Suprapubic skin (tissue), 3 donors: ENCODE data around the gene SIK3.

Source experiments
- POLR2A ChIP-seq, 2 donors: fragments of 450-650 bp; IDR thresholded peaks; one replicate each; pipeline ENCODE4 v1.6.1; 2017; ENCODE audit warnings: antibody characterized with exemption in 2 of 2, mild to moderate bottlenecking in 2 of 2, moderate library complexity in 2 of 2
- TF ChIP-seq, protein P1 (sequence below), 2 donors: fragments of 200-600 bp in 1 of 2; fragments of 450-650 bp in 1 of 2; sonication (generic) in 1 of 2; IDR thresholded peaks; one replicate each; pipeline ENCODE4 v1.5.1; 2016 to 2019; ENCODE audit warnings: antibody characterized with exemption in 2 of 2, mild to moderate bottlenecking in 1 of 2, moderate library complexity in 1 of 2

GRCh38 chr11:116843661-116844060 lies 254.6 kb downstream of the SIK3 start:
- TF ChIP-seq, protein P1, sequence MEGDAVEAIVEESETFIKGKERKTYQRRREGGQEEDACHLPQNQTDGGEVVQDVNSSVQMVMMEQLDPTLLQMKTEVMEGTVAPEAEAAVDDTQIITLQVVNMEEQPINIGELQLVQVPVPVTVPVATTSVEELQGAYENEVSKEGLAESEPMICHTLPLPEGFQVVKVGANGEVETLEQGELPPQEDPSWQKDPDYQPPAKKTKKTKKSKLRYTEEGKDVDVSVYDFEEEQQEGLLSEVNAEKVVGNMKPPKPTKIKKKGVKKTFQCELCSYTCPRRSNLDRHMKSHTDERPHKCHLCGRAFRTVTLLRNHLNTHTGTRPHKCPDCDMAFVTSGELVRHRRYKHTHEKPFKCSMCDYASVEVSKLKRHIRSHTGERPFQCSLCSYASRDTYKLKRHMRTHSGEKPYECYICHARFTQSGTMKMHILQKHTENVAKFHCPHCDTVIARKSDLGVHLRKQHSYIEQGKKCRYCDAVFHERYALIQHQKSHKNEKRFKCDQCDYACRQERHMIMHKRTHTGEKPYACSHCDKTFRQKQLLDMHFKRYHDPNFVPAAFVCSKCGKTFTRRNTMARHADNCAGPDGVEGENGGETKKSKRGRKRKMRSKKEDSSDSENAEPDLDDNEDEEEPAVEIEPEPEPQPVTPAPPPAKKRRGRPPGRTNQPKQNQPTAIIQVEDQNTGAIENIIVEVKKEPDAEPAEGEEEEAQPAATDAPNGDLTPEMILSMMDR (IDR thresholded peaks at IDR 0.05) = no peak
- no peak for TF ChIP-seq POLR2A (IDR thresholded peaks at IDR 0.05)
